D721Med (cell line): Measurements from ENCODE around the gene SQSTM1.

ENCODE experiments used
- DNase-seq: peaks from one replicate; pipeline ENCODE4 v3.0.0; 2011; ENCODE audit warnings: low spot score; ENCODE audit not compliant: insufficient read length
- FAIRE-seq: peaks from 2 replicates; lab custom pipeline; 2011; peaks lifted over from hg19 to GRCh38; lab: Jason Lieb, UNC
- TF ChIP-seq, protein P1 (sequence below): IDR thresholded peaks from 2 replicates; pipeline ENCODE4 v1.5.1; 2012; ENCODE audit warnings: mild to moderate bottlenecking, control low read depth; ENCODE audit not compliant: insufficient read depth; ENCODE audit errors: missing control alignments

SQSTM1 gene

DNA sequence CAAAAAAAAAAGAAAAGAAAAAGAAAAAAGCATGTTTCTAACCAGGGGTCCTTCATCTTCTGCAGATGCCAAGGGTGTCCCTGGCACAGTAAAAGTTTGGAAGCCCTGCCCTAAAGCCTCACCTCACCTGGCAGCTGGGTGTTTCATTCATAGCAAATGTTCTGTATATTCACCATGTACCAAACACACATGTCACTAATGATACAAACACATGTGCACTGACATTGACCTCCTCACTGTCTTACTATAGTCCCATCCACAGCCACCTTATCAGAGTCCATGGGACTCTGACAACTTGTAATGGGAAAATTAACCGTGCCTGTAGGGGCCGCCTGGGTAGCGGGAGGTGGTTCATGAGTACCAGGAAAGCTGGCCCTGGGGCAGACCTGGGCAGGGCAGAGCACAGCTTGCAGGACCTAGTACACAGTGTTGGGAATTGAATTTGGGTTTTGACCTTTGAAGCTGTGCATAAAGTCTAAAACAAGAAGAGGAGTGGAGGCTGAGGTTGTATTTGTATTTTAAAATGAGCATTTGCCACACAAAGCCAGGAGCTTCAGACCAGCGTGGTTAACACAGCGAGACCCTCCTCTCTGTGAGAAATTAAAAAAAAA, 7.6 kb upstream of the SQSTM1 start:
- FAIRE-seq (no peak), DNase-seq (no peak)
- TF ChIP-seq, protein P1, sequence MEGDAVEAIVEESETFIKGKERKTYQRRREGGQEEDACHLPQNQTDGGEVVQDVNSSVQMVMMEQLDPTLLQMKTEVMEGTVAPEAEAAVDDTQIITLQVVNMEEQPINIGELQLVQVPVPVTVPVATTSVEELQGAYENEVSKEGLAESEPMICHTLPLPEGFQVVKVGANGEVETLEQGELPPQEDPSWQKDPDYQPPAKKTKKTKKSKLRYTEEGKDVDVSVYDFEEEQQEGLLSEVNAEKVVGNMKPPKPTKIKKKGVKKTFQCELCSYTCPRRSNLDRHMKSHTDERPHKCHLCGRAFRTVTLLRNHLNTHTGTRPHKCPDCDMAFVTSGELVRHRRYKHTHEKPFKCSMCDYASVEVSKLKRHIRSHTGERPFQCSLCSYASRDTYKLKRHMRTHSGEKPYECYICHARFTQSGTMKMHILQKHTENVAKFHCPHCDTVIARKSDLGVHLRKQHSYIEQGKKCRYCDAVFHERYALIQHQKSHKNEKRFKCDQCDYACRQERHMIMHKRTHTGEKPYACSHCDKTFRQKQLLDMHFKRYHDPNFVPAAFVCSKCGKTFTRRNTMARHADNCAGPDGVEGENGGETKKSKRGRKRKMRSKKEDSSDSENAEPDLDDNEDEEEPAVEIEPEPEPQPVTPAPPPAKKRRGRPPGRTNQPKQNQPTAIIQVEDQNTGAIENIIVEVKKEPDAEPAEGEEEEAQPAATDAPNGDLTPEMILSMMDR: no peak

DNA sequence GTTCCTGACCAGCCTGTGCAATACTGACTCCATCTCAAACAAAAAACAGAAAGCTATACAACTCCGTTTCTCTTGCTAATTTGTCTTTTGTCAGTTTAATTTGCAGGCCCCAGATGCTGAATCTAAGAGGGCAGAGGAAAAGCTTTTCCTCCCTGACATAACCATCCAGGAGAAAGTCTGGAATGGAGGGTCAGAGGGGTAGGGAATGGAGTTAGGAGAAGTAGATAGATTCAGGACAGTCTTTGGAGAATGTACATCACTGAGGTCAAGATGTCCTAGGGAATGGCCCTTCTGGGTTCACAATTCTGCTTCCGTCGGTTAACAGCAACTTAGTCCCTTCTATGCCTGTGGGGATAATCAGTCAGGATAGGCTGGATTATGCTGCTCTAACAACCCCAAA, 6.6 kb upstream of the SQSTM1 start:
- FAIRE-seq (no peak), DNase-seq (no peak)
- TF ChIP-seq, protein P1: no peak

DNA sequence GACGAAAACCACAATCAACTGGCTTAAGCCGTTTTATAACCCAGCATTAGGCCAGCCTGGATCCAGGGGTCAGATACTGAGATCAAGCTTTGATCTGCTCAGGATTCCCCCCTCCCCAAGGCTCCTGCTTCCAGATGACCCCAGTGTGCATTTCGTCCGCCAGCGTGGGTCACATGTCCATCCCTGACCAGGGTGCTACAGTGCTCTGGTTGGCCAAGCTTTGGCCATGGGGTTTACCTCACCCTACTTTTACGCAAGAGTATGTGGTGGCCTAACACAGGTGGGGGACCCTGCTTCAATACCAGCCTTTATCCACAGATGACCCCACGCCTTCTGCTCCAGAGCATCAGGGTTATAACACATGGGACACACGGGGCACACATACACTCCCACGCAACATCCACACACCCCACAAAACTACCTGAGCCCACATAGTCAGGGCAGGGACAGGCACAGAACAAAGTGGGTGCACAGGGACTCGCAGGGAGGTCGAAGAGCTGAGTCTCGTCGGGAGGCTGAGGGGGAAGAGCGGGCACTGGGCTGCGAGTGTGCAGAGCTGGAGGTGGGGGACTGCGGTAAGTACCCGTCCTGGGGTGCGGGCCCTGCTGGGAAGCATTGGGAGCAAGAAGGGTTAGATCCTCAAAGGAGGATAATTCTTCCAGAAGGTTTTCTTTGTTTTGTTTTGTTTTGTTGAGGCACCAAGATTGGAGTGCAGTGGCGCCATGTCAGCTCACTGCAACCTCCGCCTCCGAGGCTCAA, 5.0 kb upstream of the SQSTM1 start:
- no peak for FAIRE-seq
- TF ChIP-seq, protein P1: no peak
- no peak for DNase-seq

DNA sequence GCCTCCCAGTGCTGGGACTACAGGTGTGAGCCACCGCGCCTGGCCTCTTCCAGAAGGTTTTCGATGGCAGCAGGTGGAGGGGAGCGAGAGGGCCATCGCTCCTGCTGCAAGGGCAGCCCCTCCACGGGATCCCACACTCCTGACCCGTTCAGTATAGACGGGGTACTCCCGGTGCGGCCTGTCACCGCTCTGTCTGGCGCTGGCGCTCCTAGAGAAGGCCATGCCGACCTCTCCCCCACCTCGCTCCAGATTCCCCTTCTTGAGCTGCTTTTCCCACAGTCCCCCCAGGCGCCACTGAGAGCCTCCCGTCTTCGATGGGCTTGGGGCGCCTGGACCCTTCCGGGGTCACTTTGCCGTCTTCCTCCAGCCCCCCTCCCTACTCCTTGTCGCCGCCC, 4.3 kb upstream of the SQSTM1 start:
- TF ChIP-seq, protein P1: no peak
- FAIRE-seq: no peak
- DNase-seq: no peak

DNA sequence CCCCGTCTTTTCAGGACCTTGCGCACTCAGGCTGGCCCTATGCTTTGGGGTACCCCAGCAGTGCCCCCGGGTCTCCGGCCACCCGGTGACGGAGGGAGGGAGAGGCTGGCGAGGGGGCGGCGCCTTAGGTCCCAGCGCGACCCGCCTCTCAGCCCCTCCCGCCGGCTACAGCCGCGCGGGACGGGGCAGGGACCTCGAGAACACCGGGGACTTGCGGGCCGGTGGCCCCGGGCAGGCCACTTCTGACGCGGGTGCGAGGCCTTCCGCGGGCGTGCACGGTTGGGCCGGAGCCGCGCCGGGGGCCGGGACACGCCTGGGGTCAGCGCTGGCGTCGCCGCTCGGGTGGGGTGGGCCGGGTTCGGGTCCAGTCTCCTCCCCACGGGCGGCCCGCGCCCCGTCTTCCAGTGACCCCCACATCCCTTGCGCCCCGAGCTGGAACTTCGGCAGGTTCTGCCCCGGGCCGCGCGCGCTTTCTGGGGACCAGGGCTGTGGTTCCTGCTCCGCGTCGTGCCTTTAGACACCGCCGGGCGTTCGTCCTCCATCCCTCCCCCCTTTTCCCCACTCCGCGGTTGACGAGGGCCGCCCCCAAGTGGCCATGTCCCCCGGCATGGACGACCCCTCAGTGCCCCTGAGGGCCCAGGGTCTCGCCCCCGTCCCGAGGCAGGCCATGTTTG, 3.8 kb upstream of the SQSTM1 start:
- FAIRE-seq (no peak), DNase-seq (no peak)
- TF ChIP-seq, protein P1: no peak

DNA sequence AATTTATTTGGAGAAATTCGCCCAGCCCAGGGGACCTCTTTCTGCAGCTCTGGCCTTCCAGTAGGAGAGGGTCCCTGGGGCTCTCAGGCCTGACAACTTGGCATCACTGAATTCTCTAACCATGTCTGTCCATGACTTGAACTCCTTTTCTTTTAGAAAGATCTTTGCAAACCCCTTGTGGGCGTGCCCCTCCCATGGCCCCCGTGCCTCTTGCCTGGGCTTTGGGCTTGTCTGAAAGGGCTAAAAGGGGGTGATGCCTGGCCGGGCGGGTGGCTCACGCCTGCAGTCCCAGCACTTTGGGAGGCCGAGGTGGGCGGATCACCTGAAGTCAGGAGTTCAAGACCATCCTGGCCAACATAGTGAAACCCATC, 3.2 kb upstream of the SQSTM1 start:
- FAIRE-seq (no peak), DNase-seq (no peak)
- TF ChIP-seq, protein P1: no peak
